ENCODE measurements around the gene AMBRA1.

DNA sequence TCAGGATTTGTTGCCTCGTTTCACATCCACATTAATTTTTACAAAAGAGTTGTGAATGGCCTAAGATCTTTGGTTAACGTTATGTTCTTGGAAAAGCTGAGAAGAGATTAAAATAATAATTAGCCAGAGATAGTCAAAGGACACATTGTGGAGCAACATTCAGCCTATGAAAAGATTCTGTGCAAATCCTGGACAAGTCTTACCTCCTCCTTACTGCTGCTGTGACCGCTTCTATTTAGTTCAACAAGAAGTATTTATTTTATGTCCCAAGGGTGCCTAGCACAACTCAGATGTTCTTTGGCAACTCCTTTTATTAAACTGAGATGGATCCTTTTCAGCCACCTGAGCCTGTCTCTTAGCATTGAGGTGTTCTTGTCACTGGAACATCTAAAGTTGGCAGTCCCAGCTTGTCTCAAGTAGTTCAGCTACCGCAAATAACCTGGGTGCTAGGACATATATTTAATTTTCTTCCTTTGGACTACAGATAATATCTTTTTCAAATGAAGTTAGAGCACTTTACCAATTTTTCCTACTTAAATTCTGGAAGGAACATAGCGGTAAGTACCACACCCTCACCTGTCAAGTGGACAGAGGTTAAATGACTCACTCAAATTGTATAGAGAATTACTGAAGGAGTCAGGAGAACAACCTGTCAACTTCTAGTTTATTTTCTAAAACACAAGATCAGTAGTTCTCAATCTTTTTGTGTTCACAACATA is 121.7 kb downstream of the AMBRA1 start:
- TF ChIP-seq, protein P1, sequence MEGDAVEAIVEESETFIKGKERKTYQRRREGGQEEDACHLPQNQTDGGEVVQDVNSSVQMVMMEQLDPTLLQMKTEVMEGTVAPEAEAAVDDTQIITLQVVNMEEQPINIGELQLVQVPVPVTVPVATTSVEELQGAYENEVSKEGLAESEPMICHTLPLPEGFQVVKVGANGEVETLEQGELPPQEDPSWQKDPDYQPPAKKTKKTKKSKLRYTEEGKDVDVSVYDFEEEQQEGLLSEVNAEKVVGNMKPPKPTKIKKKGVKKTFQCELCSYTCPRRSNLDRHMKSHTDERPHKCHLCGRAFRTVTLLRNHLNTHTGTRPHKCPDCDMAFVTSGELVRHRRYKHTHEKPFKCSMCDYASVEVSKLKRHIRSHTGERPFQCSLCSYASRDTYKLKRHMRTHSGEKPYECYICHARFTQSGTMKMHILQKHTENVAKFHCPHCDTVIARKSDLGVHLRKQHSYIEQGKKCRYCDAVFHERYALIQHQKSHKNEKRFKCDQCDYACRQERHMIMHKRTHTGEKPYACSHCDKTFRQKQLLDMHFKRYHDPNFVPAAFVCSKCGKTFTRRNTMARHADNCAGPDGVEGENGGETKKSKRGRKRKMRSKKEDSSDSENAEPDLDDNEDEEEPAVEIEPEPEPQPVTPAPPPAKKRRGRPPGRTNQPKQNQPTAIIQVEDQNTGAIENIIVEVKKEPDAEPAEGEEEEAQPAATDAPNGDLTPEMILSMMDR (IDR thresholded peaks at IDR 0.05) = no peak
- no peak for TF ChIP-seq EP300 (IDR thresholded peaks at IDR 0.05)
